ENCODE measurements around the gene CD34.
"Not testable (repeated sequence)": the region's sequence is repeated elsewhere in the genome, so short reads cannot be mapped to it uniquely, and the experiment has no call there.

CD34 gene

GRCh38 chr1:207933205-207933800, 22.4 kb upstream of the CD34 start:
- no peak for DNase-seq (ENCODE audit: low spot score)

GRCh38 chr1:207926984-207927383, 16.1 kb upstream of the CD34 start:
- DNase-seq (ENCODE audit: low spot score), result no peak

GRCh38 chr1:207925969-207926368, 15.0 kb upstream of the CD34 start:
- DNase-seq (ENCODE audit: low spot score), result not testable (repeated sequence)

- DNase-seq (ENCODE audit: low spot score), result no peak
These were observed 14.3 kb upstream of the CD34 start for GRCh38 chr1:207925210-207925609.

- DNase-seq (ENCODE audit: low spot score), result no peak
These were observed 12.6 kb upstream of the CD34 start for GRCh38 chr1:207923561-207923960.

GRCh38 chr1:207923121-207923520, 12.2 kb upstream of the CD34 start:
- DNase-seq (ENCODE audit: low spot score), result no peak

- DNase-seq (ENCODE audit: low spot score), result no peak
These were observed 11.6 kb upstream of the CD34 start for GRCh38 chr1:207922554-207922953.

- no peak for DNase-seq (ENCODE audit: low spot score)
These were observed 10.4 kb upstream of the CD34 start for GRCh38 chr1:207921321-207921720.

- no peak for DNase-seq (ENCODE audit: low spot score)
These were observed 9.6 kb upstream of the CD34 start for GRCh38 chr1:207920444-207921021.

- DNase-seq (ENCODE audit: low spot score), result no peak
These were observed 8.7 kb upstream of the CD34 start for GRCh38 chr1:207919523-207920170.

GRCh38 chr1:207918581-207918980, 7.7 kb upstream of the CD34 start:
- no peak for DNase-seq (ENCODE audit: low spot score)

GRCh38 chr1:207918011-207918410, 7.1 kb upstream of the CD34 start:
- DNase-seq (ENCODE audit: low spot score), result no peak

- DNase-seq (ENCODE audit: low spot score), result no peak
These were observed 6.2 kb upstream of the CD34 start for GRCh38 chr1:207917080-207917479.

GRCh38 chr1:207913951-207914350, 3.0 kb upstream of the CD34 start:
- no peak for DNase-seq (ENCODE audit: low spot score)

- DNase-seq (ENCODE audit: low spot score), result no peak
These were observed 1.2 kb upstream of the CD34 start for GRCh38 chr1:207911856-207912760.

- DNase-seq (ENCODE audit: low spot score), result no peak
These were observed 1.2 kb downstream of the CD34 start for GRCh38 chr1:207909687-207910086.

- no peak for DNase-seq (ENCODE audit: low spot score)
These were observed 2.7 kb downstream of the CD34 start for GRCh38 chr1:207908107-207908734.

- no peak for DNase-seq (ENCODE audit: low spot score)
These were observed 6.5 kb downstream of the CD34 start for GRCh38 chr1:207904391-207904790.

- no peak for DNase-seq (ENCODE audit: low spot score)
These were observed 7.2 kb downstream of the CD34 start for GRCh38 chr1:207903767-207904166.

- DNase-seq (ENCODE audit: low spot score), result no peak
These were observed 7.9 kb downstream of the CD34 start for GRCh38 chr1:207903053-207903452.

GRCh38 chr1:207902566-207902965, 8.4 kb downstream of the CD34 start:
- DNase-seq (ENCODE audit: low spot score), result no peak

- DNase-seq (ENCODE audit: low spot score), result no peak
These were observed 9.8 kb downstream of the CD34 start for GRCh38 chr1:207901041-207901653.

All from NAMALWA (cell line).